Measurements from ENCODE around the gene FBXO7. TPM values are rescaled to one million over a fixed set of nuclear protein-coding genes. Genes with fewer than 3 reads are reported as not detected.

Gene FBXO7
- total and polyA plus RNA-seq, 2 of the 4 experiments (the other 2 are of a cell fraction): 71.5 TPM

DNA sequence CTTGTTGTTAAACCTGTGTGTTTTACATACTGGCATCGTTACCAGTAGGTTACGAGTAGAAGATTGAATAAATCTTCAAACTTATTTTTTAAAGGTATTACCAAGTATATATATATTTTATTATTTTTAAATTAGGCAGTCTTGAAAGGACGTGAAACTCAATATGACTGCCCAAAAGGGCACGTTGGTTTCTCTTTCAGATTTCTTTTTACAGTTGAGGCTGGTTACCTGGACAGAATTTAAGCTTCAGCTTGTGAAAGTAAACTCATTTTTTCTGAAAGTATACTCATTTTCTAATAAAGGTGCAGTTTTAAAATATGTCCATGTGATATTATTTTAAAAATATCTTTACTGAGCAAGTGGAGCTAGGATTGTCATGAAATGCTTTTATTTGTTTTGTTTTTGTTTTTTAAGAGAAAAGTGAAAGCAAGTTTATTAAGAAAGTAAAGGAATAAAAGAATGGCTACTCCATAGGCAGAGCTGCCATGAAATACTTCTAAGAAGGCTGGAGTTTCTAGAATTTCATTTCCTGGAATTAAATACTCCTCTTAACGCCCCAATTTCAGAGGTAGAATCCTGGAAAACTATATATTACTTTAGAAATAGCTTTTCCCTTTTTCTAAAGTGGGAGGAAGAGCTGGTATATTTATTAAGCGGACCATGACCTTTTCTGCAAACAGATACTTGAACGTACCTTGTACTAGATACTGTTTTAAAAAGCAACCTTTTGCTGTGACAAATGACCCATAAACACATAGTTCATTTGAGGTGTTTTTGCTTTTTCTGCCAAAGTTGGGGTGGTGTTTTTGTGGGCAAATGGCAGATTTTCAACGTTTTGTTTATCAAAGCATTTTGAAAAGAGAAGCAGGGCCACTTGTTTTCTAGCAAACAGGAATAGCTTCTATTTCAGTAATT lies 1.9 kb downstream of the FBXO7 start:
- Histone ChIP-seq H2BK20ac (ENCODE audit: low read depth, low read length) (no peak overlapping the region), H3K9me1 (ENCODE audit: insufficient read depth, low read length) (peaks cover 3% of the 10 kb centered on the region; the same call in 1 of the 2 replicates), H3K36me3 (ENCODE audit: control insufficient read depth, insufficient read depth, low read length) (peaks cover 3% of the 10 kb centered on the region), H3K56ac (ENCODE audit: extremely low read depth, insufficient read depth, low read length) (no peak overlapping the region), H2AK9ac (replicated peaks; ENCODE audit: low read depth, low read length, poor library complexity) (no peak overlapping the region), H2AFZ (replicated peaks; ENCODE audit: low read length, poor library complexity) (no peak overlapping the region), H3K9me3 (ENCODE audit: control insufficient read depth, insufficient read depth, low read length) (no peaks in the 10 kb centered on the region), H4K91ac (ENCODE audit: insufficient read depth, low read depth, low read length) (no peak overlapping the region), H4K5ac (ENCODE audit: low read depth, low read length) (no peak overlapping the region), H3K14ac (replicated peaks; ENCODE audit: low read depth, low read length) (no peak overlapping the region), H4K20me1 (ENCODE audit: insufficient read depth, low read length) (peaks cover 53% of the 10 kb centered on the region), H2BK120ac (ENCODE audit: low read depth, low read length) (no peak overlapping the region), H3K79me1 (ENCODE audit: low read depth in 1 of 2, low read length in 2 of 2) (peaks cover 0 to 35% of the 10 kb centered on the region in 2 experiments; a peak in 2 of 4 replicates), H3K27me3 (ENCODE audit: control insufficient read depth, insufficient read depth, low read length) (no peaks in the 10 kb centered on the region), H3K4me3 (ENCODE audit: insufficient read depth, low read depth, low read length) (no peak overlapping the region), H3K4me2 (ENCODE audit: low read depth, low read length) (peak overlapping the region; percentile 87), H3K23ac (ENCODE audit: low read depth, low read length) (no peak overlapping the region), H3K9ac (ENCODE audit: low read depth, low read length) (peak overlapping the region; percentile 70; the same call in 1 of the 2 replicates), H3K18ac (ENCODE audit: low read depth, low read length) (no peak overlapping the region), H2BK5ac (ENCODE audit: low read depth, low read length, poor library complexity, severe bottlenecking) (no peak overlapping the region), H2AK5ac (ENCODE audit: low read depth, low read length) (no peak overlapping the region), H3K27ac (ENCODE audit: insufficient read depth, low read length) (no peak overlapping the region), H3K4me1 (ENCODE audit: control insufficient read depth, insufficient read depth, low read length) (peaks cover 11% of the 10 kb centered on the region), H3K4ac (ENCODE audit: low read depth, low read length) (no peak overlapping the region), H2BK15ac (ENCODE audit: low read depth, low read length) (no peak overlapping the region), H4K8ac (ENCODE audit: low read depth in 2 of 2, low read length in 2 of 2) (no peak overlapping the region)
- no CpG with 5 or more reads among the region's 8 CpGs for WGBS, 2 experiments (ENCODE audit: extremely low coverage in 2 of 2, insufficient read length in 1 of 2)
- CTCF ChIA-PET: interaction anchor here (0.6 to 2.3 kb wide), 4 partner anchors 10 to 497 kb away, joined by 3 to 10 read pairs (median 4); no protein-coding TSS in a partner anchor
- dilution Hi-C loops (cut with HindIII; ENCODE audit: low sequenced_read_pairs, unreplicated experiment) (no loop called here), in situ Hi-C loops (cut with MboI; ENCODE audit: low sequenced_read_pairs) (loop anchor here (10.0 kb wide), 1 partner anchor 502 kb away; no protein-coding TSS in a partner anchor), intact Hi-C loops (cut with micrococcal nuclease) (loop anchor here (2.0 to 10.0 kb wide), 3 partner anchors 14 to 812 kb away; partner anchors contain the start of gene PISD)
- DNase-seq (no peak), ATAC-seq (ENCODE audit: low read depth) (no peak)
- POLR2A ChIA-PET (ENCODE audit: unreplicated experiment): interaction anchor here (0.6 kb wide), 1 partner anchor 327 kb away, joined by 3 read pairs; no protein-coding TSS in a partner anchor
- BruUV-seq (replicated peaks): no TSS peak
- TF ChIP-seq CTCF (conservative IDR thresholded peaks at IDR 0.05; ENCODE audit: low read depth, low read length): no peak
- no peak for TF ChIP-seq ELK1 (IDR thresholded peaks at IDR 0.05; ENCODE audit: borderline replicate concordance, low read depth, low read length)
- TF ChIP-seq RCOR1 (IDR thresholded peaks at IDR 0.05; ENCODE audit: insufficient replicate concordance, low read length): no peak
- TF ChIP-seq, protein P1, sequence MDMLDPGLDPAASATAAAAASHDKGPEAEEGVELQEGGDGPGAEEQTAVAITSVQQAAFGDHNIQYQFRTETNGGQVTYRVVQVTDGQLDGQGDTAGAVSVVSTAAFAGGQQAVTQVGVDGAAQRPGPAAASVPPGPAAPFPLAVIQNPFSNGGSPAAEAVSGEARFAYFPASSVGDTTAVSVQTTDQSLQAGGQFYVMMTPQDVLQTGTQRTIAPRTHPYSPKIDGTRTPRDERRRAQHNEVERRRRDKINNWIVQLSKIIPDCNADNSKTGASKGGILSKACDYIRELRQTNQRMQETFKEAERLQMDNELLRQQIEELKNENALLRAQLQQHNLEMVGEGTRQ (IDR thresholded peaks at IDR 0.05; ENCODE audit: low read depth, low read length): no peak
- TF ChIP-seq MAZ (IDR thresholded peaks at IDR 0.05; ENCODE audit: borderline replicate concordance, low read depth, low read length): no peak
- no peak for TF ChIP-seq RAD21 (IDR thresholded peaks at IDR 0.05; ENCODE audit: low read length)
- TF ChIP-seq RFX5 (IDR thresholded peaks at IDR 0.05; ENCODE audit: low read depth, low read length): no peak
- no peak for TF ChIP-seq POLR2A (IDR thresholded peaks at IDR 0.05; ENCODE audit: low read depth, low read length)
- TF ChIP-seq MXI1 (IDR thresholded peaks at IDR 0.05; ENCODE audit: borderline replicate concordance, low read depth, low read length): no peak
- no peak for TF ChIP-seq FOS (IDR thresholded peaks at IDR 0.05; ENCODE audit: low read depth, low read length)
- TF ChIP-seq BHLHE40 (IDR thresholded peaks at IDR 0.05; ENCODE audit: low read depth, low read length): no peak
- no peak for TF ChIP-seq CEBPB (IDR thresholded peaks at IDR 0.05; ENCODE audit: low read depth, low read length)
- TF ChIP-seq NFE2L2 (IDR thresholded peaks at IDR 0.05; ENCODE audit: low read depth, low read length): no peak
